Measurements from ENCODE around the gene MRPL22.

- TF ChIP-seq ZFP3 (CRISPR knock-in tag; IDR thresholded peaks at IDR 0.05) (no peak), SNAI2 (CRISPR knock-in tag; IDR thresholded peaks at IDR 0.05) (no peak), CSRNP3 (CRISPR knock-in tag; IDR thresholded peaks at IDR 0.05) (no peak), OSR1 (CRISPR knock-in tag; IDR thresholded peaks at IDR 0.05) (no peak), POU6F1 (CRISPR knock-in tag; IDR thresholded peaks at IDR 0.05; ENCODE audit: borderline replicate concordance, low read depth) (no peak), PATZ1 (CRISPR knock-in tag; IDR thresholded peaks at IDR 0.05; ENCODE audit: borderline replicate concordance) (no peak), ZFP30 (CRISPR knock-in tag; IDR thresholded peaks at IDR 0.05) (no peak), ZNF565 (CRISPR knock-in tag; conservative IDR thresholded peaks at IDR 0.05; ENCODE audit: low read depth) (no peak), ARNTL (CRISPR knock-in tag; IDR thresholded peaks at IDR 0.05; ENCODE audit: borderline replicate concordance, low read depth) (no peak), ZC3H10 (CRISPR knock-in tag; IDR thresholded peaks at IDR 0.05) (no peak), PPARA (CRISPR knock-in tag; IDR thresholded peaks at IDR 0.05; ENCODE audit: borderline replicate concordance) (no peak), BACH2 (CRISPR knock-in tag; IDR thresholded peaks at IDR 0.05; ENCODE audit: borderline replicate concordance) (no peak), ZNF70 (CRISPR knock-in tag; IDR thresholded peaks at IDR 0.05) (no peak), CREB5 (CRISPR knock-in tag; IDR thresholded peaks at IDR 0.05; ENCODE audit: low read depth) (no peak)
Measured at GRCh38 chr5:154896562-154897165, 44.2 kb upstream of the MRPL22 start.

All from SK-N-SH treated with all-trans-retinoic acid at 6 μM for 48 hours (cell line).